ENCODE measurements around the gene COMMD9. TPM values are rescaled to one million over a fixed set of nuclear protein-coding genes. Genes with fewer than 3 reads are reported as not detected.

Gene COMMD9
- total and polyA plus RNA-seq, 2 of the 8 experiments (the other 6 are each of a cell fraction or from before 2014, with no cell fraction given), result 42.5 to 49.1 TPM

GRCh38 chr11:36312611-36313472, 23.6 kb upstream of the COMMD9 start:
- Histone ChIP-seq H3K18ac (ENCODE audit: extremely low read depth, low read length) (no peak overlapping the region), H4K5ac (ENCODE audit: insufficient read length, low read depth, low read length) (no peak overlapping the region)
- POLR2A ChIA-PET (ENCODE audit: partially characterized antibody), result interaction anchor here (0.7 to 1.1 kb wide), 2 partner anchors 11 to 155 kb away, joined by 3 read pairs; no protein-coding TSS in a partner anchor

More at GRCh38 chr11:36312611-36313472, 23.6 kb upstream of the COMMD9 start:
- no peak overlapping the region for H2AK5ac ChIP-seq (ENCODE audit: low read depth, low read length)
- H3K4ac ChIP-seq (replicated peaks; ENCODE audit: insufficient read length, low read depth, low read length), result no peak overlapping the region
- 85% methylated on average over 6 of the region's 6 CpGs; no CpG with 5 or more reads in 1 of the 2 experiments for WGBS, 2 experiments (ENCODE audit: extremely low coverage in 1 of 2, insufficient coverage in 1 of 2, insufficient read length in 1 of 2, insufficient replicate concordance in 2 of 2, low coverage in 1 of 2, low lambda C conversion rate in 2 of 2, missing lambda C conversion rate in 1 of 2)
- H3K36me3 ChIP-seq (ENCODE audit: control insufficient read depth in 2 of 4, insufficient read depth in 4 of 4, low read length in 3 of 4), result no peaks in the 10 kb centered on the region
- no peak for TF ChIP-seq SIRT6 (IDR thresholded peaks at IDR 0.05; ENCODE audit: low read length)
- no peaks in the 10 kb centered on the region for H4K20me1 ChIP-seq (replicated peaks in 1 of 2; ENCODE audit: control insufficient read depth in 1 of 2, insufficient read depth in 2 of 2, low read length in 2 of 2)
- no peak overlapping the region for H4K8ac ChIP-seq (ENCODE audit: extremely low read depth, insufficient read depth, low read length)
- no peaks in the 10 kb centered on the region for H3K79me2 ChIP-seq (ENCODE audit: control insufficient read depth in 1 of 2, insufficient read depth in 2 of 2, low read length in 2 of 2)
- no peak overlapping the region for H4K91ac ChIP-seq (replicated peaks; ENCODE audit: insufficient read length, low read length)
- H3K9ac ChIP-seq (replicated peaks in 1 of 4; ENCODE audit: extremely low read depth in 1 of 4, low read depth in 3 of 4, low read length in 3 of 4), result no peak overlapping the region
- no peaks in the 10 kb centered on the region for H3K27me3 ChIP-seq (replicated peaks in 1 of 4; ENCODE audit: control insufficient read depth in 3 of 4, extremely low read depth in 1 of 4, insufficient read depth in 3 of 4, low read length in 3 of 4)
- no peaks in the 10 kb centered on the region for H3K4me1 ChIP-seq (replicated peaks in 1 of 4; ENCODE audit: control insufficient read depth in 3 of 4, insufficient read depth in 4 of 4, low read length in 3 of 4)
- no peak overlapping the region for H3K4me2 ChIP-seq (ENCODE audit: insufficient read depth in 1 of 2, low read depth in 2 of 2, low read length in 2 of 2)
- no peak overlapping the region for H3K4me3 ChIP-seq (ENCODE audit: extremely low read depth in 1 of 4, insufficient read depth in 2 of 4, low read depth in 3 of 4, low read length in 4 of 4)
- H3K27ac ChIP-seq (ENCODE audit: low read depth, low read length), result no peak overlapping the region
- H3K56ac ChIP-seq (replicated peaks; ENCODE audit: insufficient read length, low read depth, low read length), result no peak overlapping the region
- H3K14ac ChIP-seq (ENCODE audit: insufficient read length), result no peak overlapping the region
- no peaks in the 10 kb centered on the region for H3K79me1 ChIP-seq (ENCODE audit: low read depth, low read length)
- H3K9me3 ChIP-seq (ENCODE audit: insufficient read depth in 2 of 2, low read depth in 1 of 2, low read length in 1 of 2), result no peaks in the 10 kb centered on the region
- H2BK12ac ChIP-seq (ENCODE audit: low read depth, low read length), result no peak overlapping the region
- no peak overlapping the region for H2AFZ ChIP-seq (ENCODE audit: low read length)
- no peak overlapping the region for H3K23ac ChIP-seq (ENCODE audit: insufficient read length)
- no peak overlapping the region for H2BK5ac ChIP-seq (ENCODE audit: low read depth, low read length)
- H2BK120ac ChIP-seq (replicated peaks; ENCODE audit: low read depth, low read length), result no peak overlapping the region
- peaks cover 3% of the 10 kb centered on the region; the same call in 1 of the 2 replicates for H3K23me2 ChIP-seq (ENCODE audit: low read depth, low read length)
- no peak overlapping the region for H2BK20ac ChIP-seq (ENCODE audit: low read length)
- no peak overlapping the region for H2BK15ac ChIP-seq (ENCODE audit: low read length)
- CTCF ChIA-PET (ENCODE audit: partially characterized antibody), result interaction anchor here (0.7 to 2.1 kb wide), 4 partner anchors 9 to 180 kb away, joined by 3 to 7 read pairs (median 4); no protein-coding TSS in a partner anchor
- FAIRE-seq, result no peak
- no peak for DNase-seq (ENCODE audit: low read depth in 1 of 2, low spot score in 2 of 2)

Data from H1 (cell line).